Astrocyte of the hippocampus (primary cell): ENCODE measurements around the gene RNF40.
A peak's percentile ranks its signal among the peaks of the same experiment; 100 is the strongest.
"Not testable (repeated sequence)": the region's sequence is repeated elsewhere in the genome, so short reads cannot be mapped to it uniquely, and the experiment has no call there.

Source experiments
- DNase-seq: peaks from one replicate; pipeline ENCODE4 v3.0.0; 2011; ENCODE audit warnings: low read depth, low spot score

Gene RNF40

DNA sequence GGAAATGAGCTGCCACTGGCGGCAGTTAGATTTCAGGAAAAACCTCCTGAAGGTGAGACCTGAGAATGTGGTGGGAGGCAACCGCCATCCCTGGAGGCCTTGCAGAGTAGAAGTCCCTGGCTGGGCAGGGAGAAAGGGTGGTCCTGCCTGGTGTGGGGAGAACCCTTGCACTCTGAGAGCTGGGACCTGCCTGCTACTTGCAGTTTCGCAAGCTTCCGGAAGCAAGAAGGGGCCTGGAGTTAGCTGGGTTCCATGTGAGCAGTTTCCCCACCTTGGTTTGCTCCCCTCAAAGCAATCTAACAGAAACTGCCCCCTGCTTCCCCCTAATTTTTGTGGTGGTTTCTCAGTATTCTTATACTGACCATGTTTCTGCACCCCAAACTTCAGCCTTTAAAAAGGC, 18.4 kb downstream of the RNF40 start:
- DNase-seq: no peak

DNA sequence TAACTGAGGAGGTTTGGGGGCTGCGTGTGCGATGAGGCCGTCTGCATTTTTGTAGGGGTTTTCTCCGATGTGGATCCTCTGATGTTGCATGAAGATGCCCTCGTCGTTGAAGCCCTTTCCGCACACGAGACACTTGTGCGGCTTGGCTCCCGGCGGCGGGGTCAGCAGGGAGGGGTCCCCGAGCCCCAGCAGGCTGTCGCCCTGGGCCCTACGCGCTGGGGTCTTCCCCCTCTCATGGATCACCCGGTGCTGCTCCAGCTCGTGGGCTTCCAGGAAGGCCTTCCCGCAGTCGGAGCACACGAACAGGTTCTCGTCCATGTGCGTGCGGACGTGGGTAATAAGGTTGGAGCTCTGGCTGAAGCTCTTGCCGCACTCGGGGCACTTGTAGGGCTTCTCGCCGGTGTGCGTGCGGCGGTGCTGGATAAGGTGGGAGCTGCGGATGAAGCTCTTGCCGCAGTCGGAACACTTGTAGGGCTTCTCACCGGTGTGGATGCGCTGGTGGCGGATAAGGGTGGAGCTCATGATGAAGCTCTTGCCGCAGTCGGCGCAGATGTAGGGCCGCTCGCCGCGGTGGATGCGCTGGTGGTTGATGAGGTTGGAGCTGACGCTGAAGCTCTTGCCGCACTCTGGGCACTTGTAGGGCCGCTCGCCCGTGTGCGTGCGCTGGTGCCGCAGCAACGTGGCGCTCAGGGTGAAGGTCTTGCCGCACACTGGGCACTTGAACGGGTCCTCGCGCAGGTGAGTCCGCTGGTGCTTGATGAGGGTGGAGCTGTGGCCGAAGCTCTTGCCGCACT, 20.6 kb downstream of the RNF40 start:
- no peak for DNase-seq

DNA sequence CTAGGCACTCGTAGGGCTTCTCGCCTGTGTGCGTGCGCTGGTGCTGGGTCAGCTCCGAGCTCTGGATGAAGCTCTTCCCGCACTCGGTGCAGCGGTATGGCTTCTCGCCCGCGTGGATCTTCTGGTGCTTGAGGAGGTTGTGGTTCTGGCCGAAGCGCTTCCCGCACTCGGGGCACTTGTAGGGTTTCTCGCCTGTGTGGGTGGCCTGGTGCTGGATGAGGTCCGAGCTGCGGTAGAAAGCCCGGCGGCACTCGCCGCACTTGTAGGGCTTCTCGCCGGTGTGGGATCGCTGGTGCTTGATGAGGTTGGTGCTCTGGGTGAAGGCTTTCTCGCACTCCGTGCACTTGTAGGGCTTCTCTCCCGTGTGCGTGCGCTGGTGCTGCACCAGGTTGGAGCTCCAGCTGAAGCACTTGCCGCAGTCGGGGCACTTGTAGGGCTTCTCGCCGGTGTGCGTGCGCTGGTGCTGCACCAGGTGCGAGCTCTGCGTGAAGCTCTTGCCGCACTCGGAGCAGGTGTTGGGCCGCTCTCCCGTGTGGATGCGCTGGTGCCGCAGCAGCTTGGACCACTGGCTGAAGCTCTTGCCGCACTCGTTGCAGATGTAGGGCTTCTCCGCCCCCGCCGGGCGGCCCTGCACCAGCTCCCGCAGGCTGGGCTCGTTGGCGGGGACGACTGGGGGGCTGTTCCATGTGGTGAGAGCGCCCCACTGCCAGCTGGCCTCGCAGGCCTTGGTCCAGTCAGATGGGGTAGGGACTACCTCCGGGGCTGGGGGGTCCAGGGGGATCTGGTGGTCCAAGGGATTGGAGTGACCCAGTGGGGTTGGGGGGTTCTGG, 21.4 kb downstream of the RNF40 start:
- DNase-seq: no peak

DNA sequence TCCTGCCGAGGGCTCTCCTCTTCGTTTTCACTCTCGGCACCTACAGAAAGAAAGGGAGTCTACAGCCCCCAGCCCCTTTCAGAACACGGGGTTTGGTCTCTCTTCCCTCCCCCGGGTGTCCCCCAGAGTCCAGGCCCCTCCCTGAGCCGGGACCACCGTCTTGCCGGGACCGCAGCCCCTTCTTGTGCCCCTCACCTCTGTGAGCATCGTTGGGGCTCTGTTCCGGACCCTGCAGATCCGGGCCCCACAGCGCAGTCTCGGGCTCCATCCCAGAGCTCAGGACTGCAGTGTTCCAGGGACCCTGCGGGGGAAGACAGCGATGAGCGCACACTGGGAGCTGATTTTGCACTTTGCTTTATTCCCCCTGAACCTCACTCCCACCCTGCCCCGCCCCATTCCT, 22.1 kb downstream of the RNF40 start:
- DNase-seq: no peak

DNA sequence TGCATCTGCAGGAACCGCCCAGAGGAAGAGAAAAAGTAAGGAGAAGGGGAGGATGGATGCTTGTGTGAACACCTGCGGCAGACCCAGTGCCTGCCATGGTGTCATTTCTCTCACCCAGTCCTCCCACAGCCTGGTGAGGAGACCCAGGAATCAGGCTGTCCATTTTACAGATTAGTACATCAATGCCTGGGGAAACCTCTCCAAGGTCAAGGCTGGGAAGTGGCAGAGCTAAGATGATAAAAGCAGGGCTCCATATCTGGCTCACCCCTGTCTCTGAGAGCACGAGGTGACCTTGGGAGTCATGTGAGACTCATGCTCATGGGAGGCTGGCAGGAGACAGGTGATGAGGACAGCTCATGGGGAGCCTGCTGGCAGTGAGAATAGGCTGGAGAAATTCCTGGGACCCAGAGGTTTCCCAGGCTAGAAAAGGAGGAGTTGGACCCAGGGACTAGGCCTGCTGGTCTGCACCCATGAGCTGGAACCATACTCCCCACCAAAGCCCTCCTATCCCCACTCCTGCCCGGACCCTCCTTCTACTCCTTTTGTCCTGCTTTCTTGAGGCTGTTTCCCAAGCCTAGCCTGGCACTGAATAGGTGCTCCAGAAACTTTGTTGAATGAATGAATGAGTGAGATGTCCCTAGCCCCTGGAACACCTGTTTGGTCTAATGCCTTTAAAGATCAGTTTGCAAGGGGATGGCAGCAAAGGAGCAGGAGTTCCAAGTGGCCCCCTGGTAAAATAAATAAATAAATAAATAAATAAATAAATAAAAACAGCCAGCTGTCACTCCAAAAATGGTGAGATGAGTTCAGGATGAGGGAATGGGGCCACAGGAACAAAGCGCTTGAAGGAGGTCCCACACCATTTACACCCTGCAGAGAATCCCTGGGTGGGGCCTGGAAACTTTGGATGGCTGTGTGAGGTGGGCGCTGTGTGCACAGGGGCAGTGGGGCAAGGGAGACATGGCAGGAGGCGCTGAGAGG, 23.3 kb downstream of the RNF40 start:
- no peak for DNase-seq

DNA sequence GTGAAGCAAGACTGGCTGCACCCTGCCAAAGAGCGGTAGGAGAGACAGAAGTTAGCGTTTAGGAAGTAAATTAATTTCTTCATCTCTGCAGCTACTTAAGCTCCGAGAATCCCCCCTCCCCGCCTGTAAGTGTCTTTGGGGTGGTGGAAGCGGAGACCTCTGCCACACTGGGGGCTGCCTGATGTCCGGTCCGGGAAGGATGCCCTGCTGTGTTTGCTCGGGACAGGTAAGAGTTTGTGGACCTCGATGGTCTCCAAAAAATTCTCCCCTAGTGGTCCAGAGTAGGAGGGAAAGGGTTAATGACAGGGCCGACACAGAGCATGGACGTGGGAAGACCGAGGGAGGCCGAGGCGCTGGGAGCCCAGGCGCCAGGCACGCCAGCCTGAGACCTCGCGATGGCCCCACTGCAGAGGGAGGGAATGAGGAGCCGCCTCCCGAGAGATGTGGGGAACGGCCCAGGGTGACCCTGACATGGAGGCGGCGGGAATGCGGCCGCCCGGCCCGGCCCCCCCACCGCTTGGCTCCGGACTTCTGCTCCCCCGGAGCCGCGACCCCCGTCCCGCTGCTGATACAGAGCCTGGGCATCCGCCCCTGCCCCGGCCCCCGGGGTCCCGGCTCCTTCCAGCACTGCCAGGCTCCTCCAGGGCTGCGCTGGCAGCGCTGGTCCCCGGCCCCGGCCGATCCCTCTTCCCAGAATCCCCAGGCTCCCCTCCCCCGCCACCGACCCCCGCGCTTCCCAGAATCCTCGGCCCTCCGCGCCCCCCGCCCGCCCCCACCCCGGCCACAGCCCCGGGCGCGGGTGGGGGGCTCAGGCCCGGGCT, 24.2 kb downstream of the RNF40 start:
- DNase-seq: peak; percentile 82

DNA sequence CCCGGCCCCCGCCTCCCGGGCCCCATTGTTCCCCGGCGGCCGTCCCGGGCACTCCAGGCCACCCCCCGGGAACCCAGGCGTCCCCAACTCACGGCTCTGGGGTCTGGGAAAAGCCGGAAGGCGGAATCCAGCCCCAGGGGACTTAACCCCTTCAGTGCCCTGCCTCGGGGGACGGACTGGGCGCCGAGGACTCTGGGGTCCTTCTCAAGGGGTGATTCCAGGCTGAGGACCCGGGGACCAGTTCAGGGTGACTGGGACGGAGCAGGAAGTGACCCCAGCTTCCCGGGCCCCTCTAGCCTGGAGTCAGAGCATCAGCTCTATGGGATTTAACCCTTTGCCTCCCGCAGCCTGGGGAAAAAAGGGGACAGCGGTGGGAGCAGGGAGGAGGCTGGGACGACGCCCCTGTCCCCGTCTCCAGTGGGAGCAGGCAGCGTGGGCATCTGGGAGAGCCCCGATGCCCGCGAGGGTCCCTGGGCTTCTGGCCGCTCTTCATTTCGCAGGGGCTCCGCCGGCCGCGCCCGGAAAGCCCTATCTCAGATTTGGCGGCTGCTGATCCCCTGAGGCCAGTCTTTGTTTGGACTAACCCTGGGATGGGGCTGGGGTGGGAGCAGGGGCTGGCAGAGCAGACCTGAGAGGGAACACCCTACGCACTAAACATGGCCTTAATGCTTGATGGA, 25.0 kb downstream of the RNF40 start, which contains the start of gene ZNF629:
ZNF629 (minus strand) TSS at position 270 of the 677 bp plus-strand sequence. CDS start 2,723 bp downstream, outside the sequence.
- peak; percentile 86 for DNase-seq

DNA sequence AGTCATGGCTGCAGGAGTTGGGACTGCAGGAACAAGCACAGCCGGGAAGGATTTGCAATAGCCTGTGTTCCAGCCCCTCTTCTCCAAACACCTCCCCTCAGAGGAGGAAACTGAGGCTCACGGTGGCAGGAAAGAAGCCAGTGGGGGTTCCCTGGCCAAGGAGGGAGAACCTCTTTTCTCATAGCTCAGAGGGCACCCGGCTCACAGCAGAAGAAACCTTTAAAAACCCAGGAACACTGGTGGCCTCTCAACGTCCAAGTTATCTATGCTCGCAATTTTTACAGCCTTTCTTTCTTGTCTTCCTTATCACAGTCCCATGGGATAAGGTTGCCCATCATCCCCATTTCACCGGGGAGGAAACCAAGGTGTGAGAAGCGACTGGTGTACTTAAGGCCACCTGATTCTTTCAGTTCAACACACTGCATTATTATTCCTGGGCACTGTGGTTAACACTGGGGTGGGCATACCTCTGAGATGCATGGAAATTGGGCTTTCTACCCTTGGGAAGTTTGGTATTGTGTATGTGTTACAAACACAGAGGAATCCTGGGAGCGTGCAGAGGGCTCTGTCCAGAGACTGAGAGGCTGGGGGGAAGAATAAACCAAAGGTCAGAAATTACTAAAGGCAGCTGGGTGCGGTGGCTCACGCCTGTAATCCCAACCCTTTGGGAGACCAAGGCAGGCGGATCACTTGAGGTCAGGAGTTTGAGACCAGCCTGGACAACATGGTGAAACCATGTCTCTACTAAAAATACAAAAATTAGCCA, 25.7 kb downstream of the RNF40 start:
- DNase-seq: no peak

DNA sequence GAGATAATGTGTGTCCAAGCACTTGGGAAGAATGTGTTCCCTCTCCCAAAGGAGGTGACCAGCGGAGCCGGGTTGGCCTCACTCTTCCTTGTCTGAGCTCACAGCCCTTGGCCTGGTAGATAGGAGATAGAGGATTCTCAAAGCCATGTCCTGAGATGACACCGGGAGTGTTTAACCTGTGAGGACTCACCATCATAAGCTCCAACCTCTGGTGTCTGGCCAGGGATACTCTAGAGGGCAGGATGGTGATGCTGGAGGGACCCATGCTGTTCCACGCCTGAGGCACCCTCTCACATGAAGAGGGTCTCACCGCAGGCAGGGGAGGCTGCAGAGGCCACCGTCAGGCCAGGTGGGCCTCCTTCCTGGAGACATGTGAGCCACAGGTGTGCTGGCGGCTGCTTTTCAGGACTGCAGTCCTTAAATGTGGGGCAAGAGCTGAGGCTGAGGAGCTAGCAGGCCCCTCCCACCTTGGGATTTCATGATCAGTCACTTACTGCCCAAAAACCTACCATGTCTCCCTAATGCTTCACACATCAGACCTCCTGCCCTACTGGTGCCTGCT, 31.5 kb downstream of the RNF40 start:
- no peak for DNase-seq

DNA sequence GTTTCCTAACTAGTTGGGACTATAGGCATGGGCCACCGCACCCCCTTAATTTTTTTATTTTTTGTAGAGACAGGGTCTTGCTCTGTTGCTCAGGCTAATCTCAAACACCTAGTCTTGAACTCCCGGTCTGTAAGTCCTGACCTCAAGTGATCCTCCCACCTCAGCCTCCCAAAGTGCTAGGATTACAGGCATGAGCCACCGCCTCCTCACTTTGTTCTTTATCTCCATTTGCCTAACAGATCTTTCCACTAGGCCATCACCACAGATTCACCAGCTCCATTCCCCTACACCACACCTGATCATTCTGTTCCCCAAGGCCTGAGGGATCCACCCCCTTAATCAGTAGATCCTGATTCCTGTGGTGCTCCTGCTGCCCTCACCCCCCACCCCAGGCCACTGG, 32.5 kb downstream of the RNF40 start:
- DNase-seq: no peak

DNA sequence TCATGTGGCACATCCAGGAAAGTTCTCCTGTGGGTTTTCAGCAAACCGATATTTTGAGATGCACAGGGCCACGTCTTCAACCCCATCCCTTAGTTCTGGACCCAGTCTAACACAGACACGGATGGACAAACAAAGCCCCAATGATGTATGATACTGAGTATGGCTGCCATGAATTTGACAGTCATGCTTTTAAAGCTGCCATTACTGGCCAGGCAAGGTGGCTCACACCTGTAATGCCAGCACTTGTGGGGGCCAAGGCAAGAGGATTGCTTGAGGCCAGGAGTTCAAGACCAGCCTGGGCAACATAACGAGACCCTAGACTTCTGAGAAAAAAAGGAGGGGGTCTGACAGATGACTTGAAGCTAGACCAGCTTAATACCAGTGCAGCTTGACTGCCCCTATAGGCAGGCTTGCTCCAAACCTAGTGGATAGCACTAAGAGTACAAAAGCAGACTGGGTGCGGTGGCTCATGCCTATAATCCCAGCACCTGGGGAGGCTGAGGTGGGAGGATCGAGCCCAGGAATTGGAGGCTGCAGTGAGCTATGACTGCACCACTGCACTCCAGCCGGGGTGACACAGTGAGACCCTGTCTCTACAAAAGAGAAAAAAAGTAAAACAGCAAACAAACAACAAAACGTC, 35.7 kb downstream of the RNF40 start:
- no peak for DNase-seq

DNA sequence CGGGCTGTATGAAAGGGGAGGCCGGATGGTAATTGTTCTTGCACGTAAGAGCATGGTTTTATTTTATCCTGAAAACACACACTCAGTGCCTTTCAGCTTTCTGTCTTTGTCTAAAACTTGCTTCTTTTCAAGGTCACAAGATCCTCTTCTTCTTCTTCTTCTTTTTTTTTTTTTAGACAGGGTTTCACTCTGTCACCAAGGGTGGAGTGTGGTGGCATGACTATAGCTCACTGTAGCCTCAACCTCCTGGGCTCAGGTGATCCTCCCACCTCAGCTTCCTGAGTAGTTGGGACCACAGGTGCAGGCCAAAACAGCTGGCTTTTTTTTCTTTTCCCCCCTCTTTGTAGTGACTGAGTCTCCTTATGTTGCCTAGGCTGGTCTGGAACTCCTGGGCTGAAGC, 40.8 kb downstream of the RNF40 start:
- no peak for DNase-seq

DNA sequence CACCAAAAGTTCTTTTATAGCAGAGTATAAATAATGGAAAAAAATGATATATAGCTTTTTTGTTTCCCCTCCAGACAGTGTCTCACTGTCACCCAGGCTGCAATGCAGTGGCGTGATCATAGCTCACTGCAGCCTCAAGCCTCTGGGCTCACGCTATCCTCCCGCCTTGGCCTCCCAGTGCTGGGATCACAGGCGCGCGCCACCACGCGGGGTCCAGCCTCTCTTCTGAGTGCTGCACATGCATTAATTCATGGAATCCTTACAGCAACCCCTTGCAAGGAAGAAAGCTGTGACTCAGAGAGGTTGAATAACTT, 42.9 kb downstream of the RNF40 start:
- no peak for DNase-seq

DNA sequence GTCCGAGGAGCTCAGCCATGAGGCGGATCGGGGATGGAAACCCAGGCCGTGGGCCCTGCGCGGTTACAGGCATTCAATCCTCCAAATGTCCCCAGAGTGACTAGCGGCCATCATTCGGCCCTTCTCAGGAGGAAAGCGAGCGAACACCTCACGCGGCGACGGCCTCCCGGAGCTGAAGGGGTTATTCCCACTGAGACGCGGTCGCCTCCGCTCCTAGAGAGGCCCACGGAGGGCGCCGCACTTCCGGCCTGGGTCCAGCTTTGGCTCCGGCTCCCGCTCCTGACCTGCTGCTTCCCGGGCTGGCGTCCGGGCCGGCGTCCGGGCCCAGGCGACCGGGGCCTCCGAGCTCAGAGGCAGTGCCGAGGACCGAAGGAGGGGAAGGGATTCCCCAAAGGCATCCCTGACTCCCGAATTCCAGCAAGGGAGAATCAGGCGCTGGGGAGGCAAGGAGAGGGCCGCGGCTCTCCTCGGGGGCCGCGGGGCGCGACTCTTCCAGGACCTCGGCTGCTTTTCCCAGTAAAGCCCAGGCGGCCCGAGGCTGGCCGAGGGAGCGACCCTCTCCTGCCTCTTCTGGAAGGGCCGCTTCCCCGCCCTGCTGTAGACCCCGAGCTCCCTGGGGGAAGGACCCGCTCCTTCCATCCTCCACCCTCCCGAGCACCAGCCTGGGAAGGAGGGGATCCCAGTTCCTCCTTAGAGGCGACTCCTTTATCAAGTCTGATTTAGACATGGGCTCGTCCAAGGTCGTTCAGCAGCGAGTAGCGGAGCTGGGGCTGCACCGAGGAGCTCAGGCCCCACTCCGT, 43.4 kb downstream of the RNF40 start:
- peak; percentile 93 for DNase-seq

DNA sequence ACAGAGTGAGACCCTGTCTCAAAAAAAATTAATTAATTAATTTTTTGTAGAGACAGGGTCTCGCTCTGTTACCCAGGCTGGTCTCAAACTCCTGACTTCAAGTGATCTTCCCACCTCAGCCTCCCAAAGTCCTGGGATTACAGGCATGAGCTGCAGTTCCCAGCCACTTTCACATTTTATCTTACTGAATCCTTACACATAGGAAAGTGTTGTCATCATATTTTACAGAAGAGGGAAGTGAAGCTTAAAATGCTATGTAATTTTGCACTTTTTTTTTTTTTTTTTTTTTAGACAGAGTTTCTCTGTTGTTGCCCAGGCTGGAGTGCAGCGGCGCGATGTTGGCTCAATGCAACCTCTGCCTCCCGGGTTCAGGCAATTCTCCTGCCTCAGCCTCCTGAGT, 46.0 kb downstream of the RNF40 start:
- no peak for DNase-seq

DNA sequence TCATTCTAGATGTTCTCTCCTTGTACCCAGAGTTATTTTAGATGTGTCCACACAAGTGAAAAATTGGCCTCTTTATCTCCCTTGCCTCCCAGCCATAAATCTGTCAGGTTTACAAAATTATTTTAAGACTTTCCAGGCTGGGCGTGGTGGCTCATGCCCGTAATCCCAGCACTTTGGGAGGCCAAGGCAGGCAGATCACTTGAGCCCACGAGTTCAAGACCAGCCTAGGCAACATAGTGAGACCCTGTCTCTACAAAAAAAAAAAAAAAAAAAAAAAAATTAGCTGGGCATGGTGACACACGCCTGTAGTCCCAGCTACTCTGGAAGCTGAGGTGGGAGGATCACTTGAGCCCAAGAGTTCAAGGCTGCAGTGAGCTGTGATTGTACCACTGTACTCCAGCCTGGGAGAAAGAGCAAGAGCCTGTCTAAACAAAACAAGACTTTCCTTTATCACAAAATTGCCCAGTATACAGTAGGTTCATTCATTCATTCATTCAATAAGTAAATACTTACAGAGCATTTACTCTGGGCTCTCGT, 46.8 kb downstream of the RNF40 start:
- DNase-seq: not testable (repeated sequence)

DNA sequence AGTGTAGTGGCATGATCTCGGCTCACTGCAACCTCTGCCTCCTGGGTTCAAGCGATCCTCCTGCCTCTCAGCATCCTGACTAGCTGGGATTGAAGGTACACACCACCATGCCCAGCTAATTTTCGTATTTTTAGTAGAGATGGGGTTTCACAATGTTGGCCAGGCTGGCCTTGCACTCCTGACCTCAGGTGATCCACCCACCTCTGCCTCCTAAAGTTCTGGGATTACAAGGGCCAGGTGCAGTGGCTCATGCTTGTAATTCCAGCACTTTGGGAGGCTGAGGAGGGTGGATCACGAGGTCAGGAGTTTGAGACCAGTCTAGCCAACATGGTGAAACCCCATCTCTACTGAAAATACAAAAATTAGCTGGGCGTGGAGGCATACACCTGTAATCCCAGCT, 47.6 kb downstream of the RNF40 start:
- not testable (repeated sequence) for DNase-seq

DNA sequence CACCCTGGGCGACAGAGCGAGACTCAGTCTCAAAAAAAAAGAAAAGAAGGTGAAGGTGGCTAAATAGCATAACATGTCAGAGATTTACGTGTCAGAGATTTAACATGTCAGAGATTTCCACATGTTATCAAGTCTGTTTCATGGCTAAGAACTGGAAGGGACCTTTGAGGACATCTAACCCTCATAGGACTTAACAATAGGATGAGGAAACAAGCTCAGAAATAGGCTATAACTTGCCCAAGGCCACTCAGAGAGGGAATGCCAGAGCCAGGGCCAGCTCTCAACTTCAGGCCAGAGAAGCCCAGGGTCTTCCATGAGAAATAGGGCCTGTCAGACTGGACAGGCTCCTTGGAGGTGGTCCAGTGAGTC, 51.7 kb downstream of the RNF40 start:
- no peak for DNase-seq
